ENCODE results near the gene NLGN3.

Gene NLGN3

GRCh38 chrX:71214604-71215337 is 70.1 kb downstream of the NLGN3 start:
- no peak for DNase-seq

- no peak for DNase-seq
Observed at GRCh38 chrX:71215338-71215912, 70.8 kb downstream of the NLGN3 start.

- DNase-seq, result no peak
Observed at GRCh38 chrX:71216485-71216884, 71.8 kb downstream of the NLGN3 start.

- DNase-seq, result no peak
Observed at GRCh38 chrX:71217298-71217697, 72.7 kb downstream of the NLGN3 start.
